GM12892 (cell line): ENCODE measurements around the gene DTNBP1.

Source experiments
- POLR2A ChIP-seq: IDR thresholded peaks from 2 replicates; pipeline ENCODE4 v1.6.1; 2011; ENCODE audit warnings: low read depth, low read length, control low read depth
- POLR2AphosphoS5 ChIP-seq: IDR thresholded peaks from 2 replicates; pipeline ENCODE4 v1.6.1; 2011; ENCODE audit warnings: low read depth, low read length, control low read depth

GRCh38 chr6:15473741-15474161 lies 189.1 kb downstream of the DTNBP1 start:
- TF ChIP-seq POLR2AphosphoS5, result no peak
- TF ChIP-seq POLR2A, result no peak
